Vagina (tissue), 2 donors: Measurements from ENCODE around the gene GRPEL2. TPM values are rescaled to one million over a fixed set of nuclear protein-coding genes. Genes with fewer than 3 reads are reported as not detected.

ENCODE experiments used
- DNase-seq, 2 donors: peaks; one replicate each; pipeline ENCODE4 v3.0.0-alpha.2; 2017; ENCODE audit errors: extremely low spot score in 2 of 2
- H3K27ac ChIP-seq: fragments of 200-600 bp; sonication (generic); one replicate; pipeline ENCODE4 v1.5.1; 2019
- H3K27me3 ChIP-seq: fragments of 200-600 bp; sonication (generic); one replicate; pipeline ENCODE4 v1.5.1; 2019
- H3K36me3 ChIP-seq, 2 donors: fragments of 200-600 bp; sonication (generic); one replicate each; pipeline ENCODE4 v1.5.1; 2017 to 2019
- H3K4me1 ChIP-seq: fragments of 200-600 bp; sonication (generic); one replicate; pipeline ENCODE4 v1.5.1; 2019
- H3K4me3 ChIP-seq, 2 donors: fragments of 200-600 bp; sonication (generic); 1 replicate in 1 of 2; 2 replicates in 1 of 2; pipeline ENCODE4 v1.5.1; 2016 to 2019
- H3K9me3 ChIP-seq: fragments of 200-600 bp; sonication (generic); one replicate; pipeline ENCODE4 v1.5.1; 2019
- POLR2A ChIP-seq, 2 donors: fragments of 450-650 bp; IDR thresholded peaks; one replicate each; pipeline ENCODE4 v1.6.1; 2017; ENCODE audit warnings: antibody characterized with exemption in 2 of 2, mild to moderate bottlenecking in 2 of 2, moderate library complexity in 2 of 2
- POLR2AphosphoS5 ChIP-seq, 2 donors: sonication (generic); formaldehyde crosslinking; IDR thresholded peaks; one replicate each; pipeline ENCODE4 v1.9.0; 2017; ENCODE audit warnings: antibody characterized with exemption in 2 of 2, mild to moderate bottlenecking in 2 of 2, low read depth in 1 of 2; ENCODE audit not compliant: insufficient read depth in 1 of 2
- intact Hi-C: fragments of 100-400 bp; cut with DNase I; formaldehyde crosslinking; loops from one replicate; pipeline ENCODE4 v1.15.1; 2023
- total RNA-seq: library from RNA; depleted of rRNA; stranded (reverse); fragments of >200 nt; gene quantifications from one replicate; pipeline ENCODE4 v1.2.3, GENCODE V29; 2016
- TF ChIP-seq, protein P1 (sequence below), 3 experiments: fragments of 450-650 bp in 2 of 3; fragments of 200-600 bp in 1 of 3; sonication (generic) in 1 of 3; IDR thresholded peaks; one replicate each; pipeline ENCODE4 v1.5.1; 2017 to 2019; ENCODE audit warnings: antibody characterized with exemption in 3 of 3, mild to moderate bottlenecking in 2 of 3, moderate library complexity in 2 of 3

Gene GRPEL2
- total RNA-seq, 1 donor from 2014 or later, result 16.9 TPM

DNA sequence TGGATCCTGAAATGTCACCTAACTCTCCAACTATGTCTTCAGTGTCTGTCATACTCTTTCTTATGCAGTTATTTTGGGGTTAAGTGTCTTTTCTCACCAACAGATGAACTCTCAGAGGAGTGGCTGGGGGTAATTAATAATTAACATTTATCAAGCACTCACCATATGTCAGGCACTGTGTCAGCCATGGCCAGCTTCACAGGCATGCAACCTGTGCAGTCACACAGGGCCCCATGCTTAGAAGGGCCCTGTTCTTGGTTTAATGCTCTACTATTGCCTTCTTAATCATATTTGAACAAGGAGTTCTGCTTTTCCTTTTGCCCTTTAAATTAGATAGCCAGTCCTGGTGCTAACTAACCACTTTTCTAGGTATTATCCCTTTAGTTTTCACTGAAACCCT is 3.4 kb upstream of the GRPEL2 start:
- intact Hi-C loops, result no loop called here
- DNase-seq, result no peak

DNA sequence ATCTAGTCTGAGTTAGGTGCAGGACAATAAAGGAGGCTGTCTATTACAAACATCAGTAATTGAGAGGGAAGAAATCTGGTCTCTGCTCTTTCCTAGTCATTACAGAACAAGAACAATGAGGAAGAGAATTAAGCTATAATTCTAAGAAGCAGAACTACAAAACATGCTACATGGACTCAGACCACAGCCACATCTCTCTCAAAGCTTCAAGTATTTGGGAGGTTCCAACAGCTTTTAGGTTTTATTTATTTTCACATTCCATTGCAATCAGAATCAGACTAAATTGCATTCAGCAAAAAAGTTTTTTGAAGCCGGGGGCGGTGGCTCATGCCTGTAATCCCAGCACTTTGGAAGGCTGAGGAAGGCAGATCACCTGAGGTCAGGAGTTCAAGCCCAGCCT is 1.1 kb upstream of the GRPEL2 start:
- Histone ChIP-seq H3K4me1 (peaks cover 33% of the 10 kb centered on the region), H3K27ac (no peak overlapping the region), H3K36me3 (peaks cover 0 to 19% of the 10 kb centered on the region in 2 donors), H3K4me3 (peak overlapping the region in 1 of 2 donors; percentile 67), H3K27me3 (no peaks in the 10 kb centered on the region), H3K9me3 (no peaks in the 10 kb centered on the region)
- intact Hi-C loops, result no loop called here
- DNase-seq, result no peak
- no peak for TF ChIP-seq POLR2AphosphoS5 (IDR thresholded peaks at IDR 0.05; ENCODE audit: insufficient read depth in 1 of 2, low read depth in 1 of 2)
- TF ChIP-seq, protein P1, sequence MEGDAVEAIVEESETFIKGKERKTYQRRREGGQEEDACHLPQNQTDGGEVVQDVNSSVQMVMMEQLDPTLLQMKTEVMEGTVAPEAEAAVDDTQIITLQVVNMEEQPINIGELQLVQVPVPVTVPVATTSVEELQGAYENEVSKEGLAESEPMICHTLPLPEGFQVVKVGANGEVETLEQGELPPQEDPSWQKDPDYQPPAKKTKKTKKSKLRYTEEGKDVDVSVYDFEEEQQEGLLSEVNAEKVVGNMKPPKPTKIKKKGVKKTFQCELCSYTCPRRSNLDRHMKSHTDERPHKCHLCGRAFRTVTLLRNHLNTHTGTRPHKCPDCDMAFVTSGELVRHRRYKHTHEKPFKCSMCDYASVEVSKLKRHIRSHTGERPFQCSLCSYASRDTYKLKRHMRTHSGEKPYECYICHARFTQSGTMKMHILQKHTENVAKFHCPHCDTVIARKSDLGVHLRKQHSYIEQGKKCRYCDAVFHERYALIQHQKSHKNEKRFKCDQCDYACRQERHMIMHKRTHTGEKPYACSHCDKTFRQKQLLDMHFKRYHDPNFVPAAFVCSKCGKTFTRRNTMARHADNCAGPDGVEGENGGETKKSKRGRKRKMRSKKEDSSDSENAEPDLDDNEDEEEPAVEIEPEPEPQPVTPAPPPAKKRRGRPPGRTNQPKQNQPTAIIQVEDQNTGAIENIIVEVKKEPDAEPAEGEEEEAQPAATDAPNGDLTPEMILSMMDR (IDR thresholded peaks at IDR 0.05), result no peak
- no peak for TF ChIP-seq POLR2A (IDR thresholded peaks at IDR 0.05)

More for the DNA sequence above, 3.4 kb upstream of the GRPEL2 start:
- no peak overlapping the region for H3K4me3 ChIP-seq
- H3K9me3 ChIP-seq, result no peaks in the 10 kb centered on the region
- peaks cover 15% of the 10 kb centered on the region for H3K4me1 ChIP-seq
- H3K27ac ChIP-seq, result no peak overlapping the region
- peaks cover 0 to 4% of the 10 kb centered on the region in 2 donors for H3K36me3 ChIP-seq
- TF ChIP-seq POLR2AphosphoS5 (IDR thresholded peaks at IDR 0.05; ENCODE audit: insufficient read depth in 1 of 2, low read depth in 1 of 2) (no peak), POLR2A (IDR thresholded peaks at IDR 0.05) (no peak)
- TF ChIP-seq, protein P1 (IDR thresholded peaks at IDR 0.05), result no peak
- H3K27me3 ChIP-seq, result no peaks in the 10 kb centered on the region

DNA sequence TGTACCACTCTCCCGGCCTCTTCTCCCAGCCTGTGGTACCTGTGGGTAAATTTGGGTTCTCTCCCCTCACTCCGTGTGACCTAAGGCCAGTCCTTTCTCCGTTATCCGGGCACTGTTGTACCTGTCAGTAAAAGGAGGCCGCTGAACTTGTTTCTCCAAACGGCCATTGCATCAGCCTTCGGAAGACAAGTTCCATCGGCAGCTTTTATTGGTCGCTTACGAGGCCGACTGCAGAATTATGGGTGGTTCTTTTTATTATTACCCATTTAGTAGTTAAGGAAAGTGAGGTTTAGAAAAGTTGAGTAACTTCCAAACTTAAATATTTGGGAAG is 558 bp downstream of the GRPEL2 start:
- Histone ChIP-seq H3K27ac (peak overlapping the region; percentile 74), H3K4me3 (peak overlapping the region; percentile 67 to 76), H3K4me1 (peaks cover 34% of the 10 kb centered on the region), H3K9me3 (no peaks in the 10 kb centered on the region), H3K27me3 (no peaks in the 10 kb centered on the region), H3K36me3 (peaks cover 0 to 30% of the 10 kb centered on the region in 2 donors)
- TF ChIP-seq, protein P1 (IDR thresholded peaks at IDR 0.05), result no peak
- no peak for TF ChIP-seq POLR2A (IDR thresholded peaks at IDR 0.05)
- TF ChIP-seq POLR2AphosphoS5 (IDR thresholded peaks at IDR 0.05; ENCODE audit: insufficient read depth in 1 of 2, low read depth in 1 of 2), result no peak
- no peak for DNase-seq
- intact Hi-C loops, result no loop called here

DNA sequence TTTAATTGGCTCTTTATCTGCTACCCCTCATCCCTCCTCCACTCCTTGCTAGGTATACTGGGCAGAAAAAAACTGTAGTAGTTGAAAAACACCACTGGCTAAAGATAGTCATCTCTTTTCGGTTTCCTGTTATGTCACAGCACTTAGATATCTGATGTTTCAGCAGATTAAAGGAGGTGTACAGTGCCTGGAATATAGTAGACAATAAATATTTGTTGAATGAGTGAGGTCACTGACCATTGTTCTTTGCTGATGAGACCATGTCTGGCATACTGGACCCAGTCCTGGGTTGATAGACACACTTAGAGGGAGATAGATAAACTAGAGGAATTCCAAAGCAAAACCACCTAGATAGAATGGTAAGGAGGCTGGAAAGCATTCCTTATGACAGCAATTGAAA is 3.2 kb downstream of the GRPEL2 start:
- DNase-seq, result no peak
- Histone ChIP-seq H3K27ac (no peak overlapping the region), H3K4me3 (no peak overlapping the region), H3K36me3 (peaks cover 0 to 55% of the 10 kb centered on the region in 2 donors), H3K27me3 (no peaks in the 10 kb centered on the region), H3K4me1 (peaks cover 34% of the 10 kb centered on the region), H3K9me3 (no peaks in the 10 kb centered on the region)
- intact Hi-C loops, result no loop called here
- TF ChIP-seq, protein P1 (IDR thresholded peaks at IDR 0.05), result no peak
- TF ChIP-seq POLR2AphosphoS5 (IDR thresholded peaks at IDR 0.05; ENCODE audit: insufficient read depth in 1 of 2, low read depth in 1 of 2) (no peak), POLR2A (IDR thresholded peaks at IDR 0.05) (no peak)

DNA sequence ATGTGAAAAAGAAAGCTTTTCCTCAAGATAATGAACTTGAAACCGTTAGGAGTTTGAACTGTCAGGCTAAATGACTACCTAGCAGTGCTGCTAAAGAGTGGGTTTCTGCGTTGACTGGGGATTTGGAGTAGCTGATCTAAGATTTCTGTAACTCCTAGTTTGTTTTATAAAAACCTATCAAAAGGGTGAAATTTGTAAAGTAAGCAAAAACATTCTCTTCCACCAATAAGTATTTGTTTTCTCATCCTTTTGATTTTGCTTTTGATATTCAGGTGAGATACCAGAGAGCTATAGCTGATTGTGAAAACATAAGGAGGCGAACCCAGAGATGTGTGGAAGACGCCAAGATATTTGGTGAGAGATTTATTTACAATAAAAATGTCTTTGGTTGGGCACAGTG is 4.1 kb downstream of the GRPEL2 start:
- no peak overlapping the region for H3K27ac ChIP-seq
- TF ChIP-seq POLR2A (IDR thresholded peaks at IDR 0.05) (no peak), POLR2AphosphoS5 (IDR thresholded peaks at IDR 0.05; ENCODE audit: insufficient read depth in 1 of 2, low read depth in 1 of 2) (no peak)
- TF ChIP-seq, protein P1 (IDR thresholded peaks at IDR 0.05), result no peak
- peaks cover 0 to 64% of the 10 kb centered on the region in 2 donors for H3K36me3 ChIP-seq
- H3K4me1 ChIP-seq, result peaks cover 33% of the 10 kb centered on the region
- no peak overlapping the region for H3K4me3 ChIP-seq
- intact Hi-C loops, result no loop called here
- no peak for DNase-seq
- no peaks in the 10 kb centered on the region for H3K27me3 ChIP-seq
- no peaks in the 10 kb centered on the region for H3K9me3 ChIP-seq
